HEK293 (cell line): Measurements from ENCODE around the gene TMA7B.
"Not testable (repeated sequence)": the region's sequence is repeated elsewhere in the genome, so short reads cannot be mapped to it uniquely, and the experiment has no call there.

Experiments used
- CTCF ChIA-PET: fragments of 350-600 bp; formaldehyde crosslinking; extraction: SDS; loops from one replicate; lab custom pipeline; 2021; ENCODE audit warnings: antibody characterized with exemption; lab: Yijun Ruan, JAX
- POLR2A ChIA-PET: fragments of 300-600 bp; formaldehyde crosslinking; extraction: SDS; loops from one replicate; lab custom pipeline; 2020; ENCODE audit warnings: antibody characterized with exemption, inconsistent platforms; lab: Yijun Ruan, JAX
- H3K27ac ChIP-seq: fragments of 200-500 bp; sonication (Bioruptor generic); 2 replicates; pipeline ENCODE4 v1.5.1; 2014; ENCODE audit warnings: low read depth, low read length, control low read depth, inconsistent platforms; ENCODE audit errors: extremely low read depth
- H3K36me3 ChIP-seq, 2 experiments: fragments of 200-500 bp in 1 of 2; sonication (Bioruptor generic) in 1 of 2; 1 replicate in 1 of 2; 2 replicates in 1 of 2; pipeline ENCODE4 v1.5.1; 2014 to 2017; ENCODE audit warnings: inconsistent platforms in 2 of 2, low read length in 2 of 2; ENCODE audit not compliant: control insufficient read depth in 2 of 2, insufficient read depth in 1 of 2
- H3K4me1 ChIP-seq: fragments of 200-500 bp; sonication (Bioruptor generic); 2 replicates; pipeline ENCODE4 v1.5.1; 2014; ENCODE audit warnings: mild to moderate bottlenecking, low read length, inconsistent platforms; ENCODE audit not compliant: control insufficient read depth, insufficient read depth
- H3K4me3 ChIP-seq: 2 replicates; pipeline ENCODE4 v1.5.1; 2011; ENCODE audit warnings: low read depth, mild to moderate bottlenecking, control low read depth, low read length, moderate library complexity
- H3K9me3 ChIP-seq: fragments of 200-500 bp; sonication (Bioruptor generic); 2 replicates; pipeline ENCODE4 v1.5.1; 2014; ENCODE audit warnings: low read depth, low read length, inconsistent platforms; ENCODE audit not compliant: control insufficient read depth, insufficient read depth
- CTCF ChIP-seq: fragments of 450-650 bp; formaldehyde crosslinking; IDR thresholded peaks from 2 replicates; pipeline ENCODE4 v1.5.1; 2016; ENCODE audit warnings: missing biosample characterization, missing genetic modification characterization
- HIC1 ChIP-seq: fragments of 450-650 bp; formaldehyde crosslinking; IDR thresholded peaks from 2 replicates; pipeline ENCODE4 v1.5.1; 2016; ENCODE audit warnings: missing biosample characterization, missing genetic modification characterization
- KLF10 ChIP-seq: fragments of 450-650 bp; IDR thresholded peaks from 2 replicates; pipeline ENCODE4 v1.5.1; 2018; ENCODE audit warnings: missing biosample characterization, mild to moderate bottlenecking, missing genetic modification characterization
- KLF16 ChIP-seq: fragments of 450-650 bp; formaldehyde crosslinking; IDR thresholded peaks from 2 replicates; pipeline ENCODE4 v1.5.1; 2017; ENCODE audit warnings: missing biosample characterization, missing genetic modification characterization
- OSR2 ChIP-seq: fragments of 450-650 bp; formaldehyde crosslinking; IDR thresholded peaks from 2 replicates; pipeline ENCODE4 v1.5.1; 2016; ENCODE audit warnings: missing biosample characterization, missing genetic modification characterization
- PATZ1 ChIP-seq: fragments of 450-650 bp; formaldehyde crosslinking; IDR thresholded peaks from 2 replicates; pipeline ENCODE4 v1.5.1; 2016; ENCODE audit warnings: missing biosample characterization, missing genetic modification characterization
- ZNF112 ChIP-seq: fragments of 450-650 bp; formaldehyde crosslinking; IDR thresholded peaks from 2 replicates; pipeline ENCODE4 v1.5.0; 2017; ENCODE audit warnings: missing biosample characterization, missing genetic modification characterization
- ZNF121 ChIP-seq: fragments of 450-650 bp; formaldehyde crosslinking; IDR thresholded peaks from 2 replicates; pipeline ENCODE4 v1.5.1; 2016; ENCODE audit warnings: missing biosample characterization, missing genetic modification characterization
- ZNF133 ChIP-seq: fragments of 450-650 bp; formaldehyde crosslinking; IDR thresholded peaks from 2 replicates; pipeline ENCODE4 v1.5.1; 2016; ENCODE audit warnings: missing biosample characterization, missing genetic modification characterization
- ZNF155 ChIP-seq: fragments of 450-650 bp; formaldehyde crosslinking; IDR thresholded peaks from 2 replicates; pipeline ENCODE4 v1.5.1; 2016; ENCODE audit warnings: missing biosample characterization, missing genetic modification characterization
- ZNF16 ChIP-seq: fragments of 450-650 bp; formaldehyde crosslinking; IDR thresholded peaks from 2 replicates; pipeline ENCODE4 v1.5.1; 2016; ENCODE audit warnings: low read depth, missing biosample characterization, missing genetic modification characterization
- ZNF23 ChIP-seq: fragments of 450-650 bp; formaldehyde crosslinking; IDR thresholded peaks from 2 replicates; pipeline ENCODE4 v1.5.1; 2016; ENCODE audit warnings: missing biosample characterization, missing genetic modification characterization, borderline replicate concordance
- ZNF266 ChIP-seq: fragments of 450-650 bp; formaldehyde crosslinking; IDR thresholded peaks from 2 replicates; pipeline ENCODE4 v1.5.1; 2016; ENCODE audit warnings: missing biosample characterization, missing genetic modification characterization, low read depth
- ZNF280D ChIP-seq: fragments of 450-650 bp; formaldehyde crosslinking; IDR thresholded peaks from 2 replicates; pipeline ENCODE4 v1.5.1; 2016; ENCODE audit warnings: missing biosample characterization, missing genetic modification characterization
- ZNF473 ChIP-seq: fragments of 450-650 bp; formaldehyde crosslinking; IDR thresholded peaks from 2 replicates; pipeline ENCODE4 v1.5.1; 2017; ENCODE audit warnings: missing biosample characterization, missing genetic modification characterization
- ZNF514 ChIP-seq: fragments of 450-650 bp; formaldehyde crosslinking; IDR thresholded peaks from 2 replicates; pipeline ENCODE4 v1.5.1; 2016; ENCODE audit warnings: missing biosample characterization, missing genetic modification characterization
- ZNF544 ChIP-seq: fragments of 450-650 bp; formaldehyde crosslinking; IDR thresholded peaks from 2 replicates; pipeline ENCODE4 v1.5.0; 2017; ENCODE audit warnings: missing biosample characterization, missing genetic modification characterization
- ZNF580 ChIP-seq: fragments of 450-650 bp; formaldehyde crosslinking; IDR thresholded peaks from 2 replicates; pipeline ENCODE4 v1.5.1; 2016; ENCODE audit warnings: missing biosample characterization, missing genetic modification characterization
- ZNF704 ChIP-seq: fragments of 450-650 bp; formaldehyde crosslinking; IDR thresholded peaks from 2 replicates; pipeline ENCODE4 v1.5.1; 2016; ENCODE audit warnings: missing biosample characterization, missing genetic modification characterization
- ZNF830 ChIP-seq: fragments of 450-650 bp; IDR thresholded peaks from 2 replicates; pipeline ENCODE4 v1.5.0; 2018; ENCODE audit warnings: missing biosample characterization, missing genetic modification characterization, low read depth, mild to moderate bottlenecking, moderate library complexity
- ZSCAN23 ChIP-seq: fragments of 450-650 bp; formaldehyde crosslinking; IDR thresholded peaks from 2 replicates; pipeline ENCODE4 v1.5.1; 2016; ENCODE audit warnings: missing biosample characterization, missing genetic modification characterization

The TMA7B gene

GRCh38 chr22:39949964-39950737 is 10.0 kb upstream of the TMA7B start (continued):
- TF ChIP-seq HIC1 (tag by site-specific recombination) (no peak), OSR2 (tag by site-specific recombination) (no peak), ZNF830 (tag by site-specific recombination) (no peak), PATZ1 (tag by site-specific recombination) (no peak), KLF16 (tag by site-specific recombination) (no peak), ZNF266 (no peak), ZNF704 (tag by site-specific recombination) (no peak), ZNF16 (tag by site-specific recombination) (no peak)

GRCh38 chr22:39951603-39952293 is 8.4 kb upstream of the TMA7B start:
- not testable (repeated sequence) for H3K4me1 ChIP-seq, H3K27ac ChIP-seq, H3K4me3 ChIP-seq, H3K36me3 ChIP-seq
- CTCF ChIA-PET = interaction anchor here (0.6 to 2.5 kb wide), 4 partner anchors 9 to 357 kb away, joined by 4 to 8 read pairs (median 5); no protein-coding TSS in a partner anchor
- 0 out of 2 replicates have a peak, but pooled peaks have one; percentile 21 for TF ChIP-seq ZNF121 (tag by site-specific recombination)
- TF ChIP-seq, all 188 proteins: peak for 1; not testable (repeated sequence) for 187
- POLR2A ChIA-PET, H3K9me3 ChIP-seq: not testable (repeated sequence)

GRCh38 chr22:39952347-39952746 is 7.8 kb upstream of the TMA7B start:
- no peak overlapping the region for H3K27ac ChIP-seq
- POLR2A ChIA-PET = no interaction called here
- H3K4me3 ChIP-seq = no peak overlapping the region
- no peaks in the 10 kb centered on the region for H3K4me1 ChIP-seq
- H3K9me3 ChIP-seq = no peaks in the 10 kb centered on the region
- no peaks in the 10 kb centered on the region for H3K36me3 ChIP-seq
- CTCF ChIA-PET = interaction anchor here (0.6 to 3.4 kb wide), 5 partner anchors 9 to 356 kb away, joined by 4 to 15 read pairs (median 6); no protein-coding TSS in a partner anchor
- TF ChIP-seq ZNF544 (tag by site-specific recombination) (no peak), ZNF23 (no peak), ZNF473 (tag by site-specific recombination) (no peak), ZNF280D (tag by site-specific recombination) (no peak), ZSCAN23 (tag by site-specific recombination) (no peak), ZNF514 (tag by site-specific recombination) (no peak), KLF10 (tag by site-specific recombination) (no peak), ZNF580 (tag by site-specific recombination) (no peak), ZNF155 (tag by site-specific recombination) (no peak), ZNF121 (tag by site-specific recombination) (no peak), ZNF112 (tag by site-specific recombination) (no peak), CTCF (tag by site-specific recombination) (no peak), ZNF133 (tag by site-specific recombination) (no peak)
